ENCODE data around the gene CHD3. TPM values are rescaled to one million over a fixed set of nuclear protein-coding genes. Genes with fewer than 3 reads are reported as not detected.

CHD3 gene
- total RNA-seq, 1 donor = 111 TPM

GRCh38 chr17:7932483-7932891 lies 43.9 kb downstream of the CHD3 start:
- peak; percentile 31 for DNase-seq (ENCODE audit: low read depth)
- peak overlapping the region; percentile 89 for H3K4me3 ChIP-seq (ENCODE audit: low read depth, low read length)
- no peak for TF ChIP-seq CTCF (IDR thresholded peaks at IDR 0.05; ENCODE audit: insufficient read depth, low read depth, low read length)

GRCh38 chr17:7932949-7933348 lies 44.4 kb downstream of the CHD3 start:
- peak; percentile 69 for DNase-seq (ENCODE audit: low read depth)
- TF ChIP-seq CTCF (IDR thresholded peaks at IDR 0.05; ENCODE audit: insufficient read depth, low read depth, low read length) = peak; percentile 33
- peak overlapping the region; percentile 89 for H3K4me3 ChIP-seq (ENCODE audit: low read depth, low read length)

GRCh38 chr17:7935859-7936258 lies 47.3 kb downstream of the CHD3 start:
- H3K4me3 ChIP-seq (ENCODE audit: low read depth, low read length) = no peak overlapping the region
- TF ChIP-seq CTCF (IDR thresholded peaks at IDR 0.05; ENCODE audit: insufficient read depth, low read depth, low read length) = no peak
- DNase-seq (ENCODE audit: low read depth) = no peak

- DNase-seq (ENCODE audit: low read depth) = no peak
- no peak overlapping the region for H3K4me3 ChIP-seq (ENCODE audit: low read depth, low read length)
- no peak for TF ChIP-seq CTCF (IDR thresholded peaks at IDR 0.05; ENCODE audit: insufficient read depth, low read depth, low read length)
Observed at GRCh38 chr17:7940034-7940433, 51.4 kb downstream of the CHD3 start.

GRCh38 chr17:7940743-7941142 lies 52.2 kb downstream of the CHD3 start:
- DNase-seq (ENCODE audit: low read depth) = no peak
- no peak overlapping the region for H3K4me3 ChIP-seq (ENCODE audit: low read depth, low read length)
- no peak for TF ChIP-seq CTCF (IDR thresholded peaks at IDR 0.05; ENCODE audit: insufficient read depth, low read depth, low read length)

- DNase-seq (ENCODE audit: low read depth) = no peak
- H3K4me3 ChIP-seq (ENCODE audit: low read depth, low read length) = no peak overlapping the region
- no peak for TF ChIP-seq CTCF (IDR thresholded peaks at IDR 0.05; ENCODE audit: insufficient read depth, low read depth, low read length)
Observed at GRCh38 chr17:7943291-7943690, 54.7 kb downstream of the CHD3 start.

GRCh38 chr17:7944326-7944725 lies 55.7 kb downstream of the CHD3 start:
- TF ChIP-seq CTCF (IDR thresholded peaks at IDR 0.05; ENCODE audit: insufficient read depth, low read depth, low read length) = no peak
- no peak overlapping the region for H3K4me3 ChIP-seq (ENCODE audit: low read depth, low read length)
- no peak for DNase-seq (ENCODE audit: low read depth)
